ENCODE data around the gene SYNGR3.

DNA sequence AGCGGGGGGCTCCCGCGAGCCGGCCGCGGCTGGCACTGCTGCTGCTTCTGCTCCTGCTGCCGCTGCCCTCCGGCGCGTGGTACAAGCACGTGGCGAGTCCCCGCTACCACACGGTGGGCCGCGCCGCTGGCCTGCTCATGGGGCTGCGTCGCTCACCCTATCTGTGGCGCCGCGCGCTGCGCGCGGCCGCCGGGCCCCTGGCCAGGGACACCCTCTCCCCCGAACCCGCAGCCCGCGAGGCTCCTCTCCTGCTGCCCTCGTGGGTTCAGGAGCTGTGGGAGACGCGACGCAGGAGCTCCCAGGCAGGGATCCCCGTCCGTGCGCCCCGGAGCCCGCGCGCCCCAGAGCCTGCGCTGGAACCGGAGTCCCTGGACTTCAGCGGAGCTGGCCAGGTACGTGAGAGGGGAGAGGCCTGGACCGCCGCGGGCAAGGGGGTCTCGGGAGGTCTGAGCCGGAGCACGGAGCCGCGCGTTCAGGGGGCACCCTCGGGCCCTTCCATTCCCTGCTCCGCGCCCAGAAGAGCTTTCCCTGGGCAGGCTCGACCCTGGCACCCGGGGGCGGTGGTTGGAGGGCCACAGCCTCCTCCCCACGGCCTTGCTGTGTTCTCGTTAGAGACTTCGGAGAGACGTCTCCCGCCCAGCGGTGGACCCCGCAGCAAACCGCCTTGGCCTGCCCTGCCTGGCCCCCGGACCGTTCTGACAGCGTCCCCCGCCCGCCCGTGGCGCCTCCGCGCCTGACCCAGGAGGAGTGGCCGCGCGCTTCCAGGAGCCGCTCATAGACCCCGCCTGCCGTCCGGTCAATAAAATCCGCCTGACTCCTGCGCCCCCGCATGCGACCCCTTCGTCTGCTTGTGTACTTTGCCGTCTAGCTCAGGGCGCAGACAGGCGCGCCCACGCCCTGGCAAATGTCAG is 30.4 kb downstream of the SYNGR3 start:
- TF ChIP-seq, protein P1, sequence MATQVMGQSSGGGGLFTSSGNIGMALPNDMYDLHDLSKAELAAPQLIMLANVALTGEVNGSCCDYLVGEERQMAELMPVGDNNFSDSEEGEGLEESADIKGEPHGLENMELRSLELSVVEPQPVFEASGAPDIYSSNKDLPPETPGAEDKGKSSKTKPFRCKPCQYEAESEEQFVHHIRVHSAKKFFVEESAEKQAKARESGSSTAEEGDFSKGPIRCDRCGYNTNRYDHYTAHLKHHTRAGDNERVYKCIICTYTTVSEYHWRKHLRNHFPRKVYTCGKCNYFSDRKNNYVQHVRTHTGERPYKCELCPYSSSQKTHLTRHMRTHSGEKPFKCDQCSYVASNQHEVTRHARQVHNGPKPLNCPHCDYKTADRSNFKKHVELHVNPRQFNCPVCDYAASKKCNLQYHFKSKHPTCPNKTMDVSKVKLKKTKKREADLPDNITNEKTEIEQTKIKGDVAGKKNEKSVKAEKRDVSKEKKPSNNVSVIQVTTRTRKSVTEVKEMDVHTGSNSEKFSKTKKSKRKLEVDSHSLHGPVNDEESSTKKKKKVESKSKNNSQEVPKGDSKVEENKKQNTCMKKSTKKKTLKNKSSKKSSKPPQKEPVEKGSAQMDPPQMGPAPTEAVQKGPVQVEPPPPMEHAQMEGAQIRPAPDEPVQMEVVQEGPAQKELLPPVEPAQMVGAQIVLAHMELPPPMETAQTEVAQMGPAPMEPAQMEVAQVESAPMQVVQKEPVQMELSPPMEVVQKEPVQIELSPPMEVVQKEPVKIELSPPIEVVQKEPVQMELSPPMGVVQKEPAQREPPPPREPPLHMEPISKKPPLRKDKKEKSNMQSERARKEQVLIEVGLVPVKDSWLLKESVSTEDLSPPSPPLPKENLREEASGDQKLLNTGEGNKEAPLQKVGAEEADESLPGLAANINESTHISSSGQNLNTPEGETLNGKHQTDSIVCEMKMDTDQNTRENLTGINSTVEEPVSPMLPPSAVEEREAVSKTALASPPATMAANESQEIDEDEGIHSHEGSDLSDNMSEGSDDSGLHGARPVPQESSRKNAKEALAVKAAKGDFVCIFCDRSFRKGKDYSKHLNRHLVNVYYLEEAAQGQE (IDR thresholded peaks at IDR 0.05; ENCODE audit: insufficient read depth in 1 of 2, low read depth in 2 of 2, low read length in 2 of 2): no peak
- TF ChIP-seq POLR2AphosphoS5 (IDR thresholded peaks at IDR 0.05; ENCODE audit: low read depth, low read length) (no peak), FOXP2 (optimal IDR thresholded peaks at IDR 0.05; ENCODE audit: borderline replicate concordance, extremely low read depth, extremely low read length, insufficient read depth) (no peak)

All from PFSK-1 (cell line).